Activated CD8-positive, alpha-beta T cell treated with anti-CD3 and anti-CD28 coated beads for 36 hours (primary cell): ENCODE measurements around the gene TGFB2. TPM values are rescaled to one million over a fixed set of nuclear protein-coding genes. Genes with fewer than 3 reads are reported as not detected.

Source experiments
- ATAC-seq: fragments of 200-7000 bp; cut with Tn5 transposase; one replicate; pipeline ENCODE4 v1.10.0; 2021; ENCODE audit warnings: mild to moderate bottlenecking, moderate library complexity
- CTCF ChIA-PET: fragments of 350-600 bp; sonication (Branson Sonifier 250); formaldehyde crosslinking; loops from one replicate; lab custom pipeline; 2021; ENCODE audit warnings: antibody characterized with exemption; lab: Charles Lee
- POLR2A ChIA-PET: fragments of 350-600 bp; sonication (Branson Sonifier 250); formaldehyde crosslinking; loops from one replicate; lab custom pipeline; 2021; ENCODE audit warnings: antibody characterized with exemption; lab: Charles Lee
- DNase-seq: peaks from one replicate; pipeline ENCODE4 v3.0.0-alpha.2; 2020
- H3K27ac Mint-ChIP-seq: one replicate; pipeline ENCODE4 v1.8.0; 2021; ENCODE audit warnings: mild to moderate bottlenecking, mixed read lengths
- H3K27me3 Mint-ChIP-seq: one replicate; pipeline ENCODE4 v1.8.0; 2021; ENCODE audit warnings: mixed read lengths
- H3K36me3 Mint-ChIP-seq: one replicate; pipeline ENCODE4 v1.8.0; 2021; ENCODE audit warnings: low read depth, mixed read lengths
- H3K4me1 Mint-ChIP-seq: one replicate; pipeline ENCODE4 v1.8.0; 2021; ENCODE audit warnings: low read depth, mixed read lengths
- H3K4me3 Mint-ChIP-seq: one replicate; pipeline ENCODE4 v1.8.0; 2021; ENCODE audit warnings: mild to moderate bottlenecking, moderate library complexity, mixed read lengths
- H3K9me3 Mint-ChIP-seq: one replicate; pipeline ENCODE4 v1.8.0; 2021; ENCODE audit warnings: mixed read lengths
- intact Hi-C: fragments of 100-400 bp; cut with micrococcal nuclease; formaldehyde crosslinking; loops from one replicate; pipeline ENCODE4 v1.10.0; 2022
- total RNA-seq, 2 experiments: library from RNA; stranded (reverse); gene quantifications; one replicate each; pipeline ENCODE4 v1.2.3, GENCODE V29; 2021
- TF ChIP-seq, protein P1 (sequence below): fragments of 200-600 bp; IDR thresholded peaks from one replicate; pipeline ENCODE4 v1.8.0; 2022; ENCODE audit warnings: antibody characterized with exemption, mild to moderate bottlenecking

Gene TGFB2
- total RNA-seq, 2 experiments from 2014 or later: not detected

GRCh38 chr1:218353656-218354055 is 8.5 kb downstream of the TGFB2 start:
- Mint-ChIP-seq H3K9me3 (no peaks in the 10 kb centered on the region), H3K27ac (no peak overlapping the region), H3K36me3 (no peaks in the 10 kb centered on the region), H3K4me3 (no peak overlapping the region), H3K4me1 (peaks cover 20% of the 10 kb centered on the region), H3K27me3 (peaks cover 14% of the 10 kb centered on the region)
- no peak for ATAC-seq
- CTCF ChIA-PET: interaction anchor here (0.9 to 1.6 kb wide), 2 partner anchors 12 to 14 kb away, joined by 3 to 5 read pairs; no protein-coding TSS in a partner anchor
- DNase-seq: no peak
- POLR2A ChIA-PET: interaction anchor here (1.0 to 1.1 kb wide), 2 partner anchors 13 to 19 kb away, joined by 3 to 4 read pairs; no protein-coding TSS in a partner anchor
- TF ChIP-seq, protein P1, sequence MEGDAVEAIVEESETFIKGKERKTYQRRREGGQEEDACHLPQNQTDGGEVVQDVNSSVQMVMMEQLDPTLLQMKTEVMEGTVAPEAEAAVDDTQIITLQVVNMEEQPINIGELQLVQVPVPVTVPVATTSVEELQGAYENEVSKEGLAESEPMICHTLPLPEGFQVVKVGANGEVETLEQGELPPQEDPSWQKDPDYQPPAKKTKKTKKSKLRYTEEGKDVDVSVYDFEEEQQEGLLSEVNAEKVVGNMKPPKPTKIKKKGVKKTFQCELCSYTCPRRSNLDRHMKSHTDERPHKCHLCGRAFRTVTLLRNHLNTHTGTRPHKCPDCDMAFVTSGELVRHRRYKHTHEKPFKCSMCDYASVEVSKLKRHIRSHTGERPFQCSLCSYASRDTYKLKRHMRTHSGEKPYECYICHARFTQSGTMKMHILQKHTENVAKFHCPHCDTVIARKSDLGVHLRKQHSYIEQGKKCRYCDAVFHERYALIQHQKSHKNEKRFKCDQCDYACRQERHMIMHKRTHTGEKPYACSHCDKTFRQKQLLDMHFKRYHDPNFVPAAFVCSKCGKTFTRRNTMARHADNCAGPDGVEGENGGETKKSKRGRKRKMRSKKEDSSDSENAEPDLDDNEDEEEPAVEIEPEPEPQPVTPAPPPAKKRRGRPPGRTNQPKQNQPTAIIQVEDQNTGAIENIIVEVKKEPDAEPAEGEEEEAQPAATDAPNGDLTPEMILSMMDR: no peak
- intact Hi-C loops: no loop called here

DNA sequence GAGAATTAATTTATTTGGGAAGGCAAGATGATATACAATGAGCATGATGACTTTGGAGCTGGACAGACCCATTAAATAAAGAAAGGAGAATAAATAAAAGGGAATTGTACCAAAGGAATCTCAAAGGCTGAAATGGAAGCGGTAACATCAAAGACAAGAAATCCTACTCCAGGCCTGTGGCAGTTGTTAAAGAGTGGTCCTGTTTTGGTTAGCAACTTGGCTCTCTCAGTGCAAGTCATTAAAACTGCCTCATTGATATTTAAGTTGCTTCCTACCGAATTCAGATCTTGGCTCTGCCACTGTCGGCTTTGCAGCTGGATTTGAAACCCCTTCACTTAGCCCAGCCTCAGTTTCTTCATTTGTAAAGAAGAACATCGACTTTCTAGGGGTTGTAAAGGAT is 10.1 kb downstream of the TGFB2 start:
- Mint-ChIP-seq H3K27ac (no peak overlapping the region), H3K27me3 (peaks cover 6% of the 10 kb centered on the region), H3K4me3 (no peak overlapping the region), H3K36me3 (no peaks in the 10 kb centered on the region), H3K4me1 (peaks cover 18% of the 10 kb centered on the region), H3K9me3 (no peaks in the 10 kb centered on the region)
- POLR2A ChIA-PET: interaction anchor here (0.8 kb wide), 1 partner anchor 9 kb away, joined by 3 read pairs; no protein-coding TSS in a partner anchor
- CTCF ChIA-PET: no interaction called here
- TF ChIP-seq, protein P1: no peak
- no peak for DNase-seq
- intact Hi-C loops: no loop called here
- ATAC-seq: no peak

DNA sequence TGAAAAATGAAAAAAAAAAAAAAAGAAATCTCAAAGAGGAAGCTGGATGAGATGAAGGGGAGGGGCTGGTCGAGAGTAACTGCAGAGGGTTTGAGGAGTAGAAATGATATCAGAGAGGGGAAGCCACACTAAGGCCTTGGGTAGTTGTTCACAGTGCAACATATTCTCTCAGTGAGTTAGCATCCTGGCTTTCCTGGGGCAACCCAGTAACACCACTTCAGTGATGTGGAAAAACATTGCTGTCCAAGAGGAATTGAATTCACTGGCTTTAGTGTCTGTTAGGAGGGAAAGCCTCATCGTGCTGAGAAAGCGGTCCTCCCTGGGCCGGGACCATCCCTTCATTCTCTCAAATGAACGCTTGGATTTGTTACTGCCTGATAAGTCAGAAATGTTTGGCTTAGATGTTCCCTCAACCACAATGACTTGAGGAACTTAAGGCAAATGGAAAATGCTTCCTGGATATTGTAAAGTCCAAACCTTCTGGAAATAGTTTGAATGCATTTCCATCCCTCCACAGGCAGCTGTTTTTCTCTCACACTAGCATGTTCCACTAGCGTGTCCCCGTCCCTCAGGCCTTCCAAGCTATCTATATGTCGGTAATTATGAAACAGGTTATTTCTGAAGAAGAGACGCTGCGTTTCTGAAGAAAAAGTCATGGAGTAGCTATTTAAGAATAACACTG is 12.2 kb downstream of the TGFB2 start:
- POLR2A ChIA-PET: no interaction called here

GRCh38 chr1:218357893-218358232 is 12.7 kb downstream of the TGFB2 start:
- intact Hi-C loops: no loop called here
- TF ChIP-seq, protein P1: no peak
- Mint-ChIP-seq H3K4me1 (no peaks in the 10 kb centered on the region), H3K4me3 (no peak overlapping the region), H3K27ac (no peak overlapping the region), H3K36me3 (no peaks in the 10 kb centered on the region), H3K9me3 (no peaks in the 10 kb centered on the region), H3K27me3 (peaks cover 3% of the 10 kb centered on the region)
- ChIA-PET POLR2A (no interaction called here), CTCF (no interaction called here)
- DNase-seq (no peak), ATAC-seq (no peak)

More for the DNA sequence above, 12.2 kb downstream of the TGFB2 start:
- no peak overlapping the region for H3K27ac Mint-ChIP-seq
- intact Hi-C loops: no loop called here
- peaks cover 3% of the 10 kb centered on the region for H3K27me3 Mint-ChIP-seq
- H3K4me1 Mint-ChIP-seq: peaks cover 3% of the 10 kb centered on the region
- ATAC-seq (no peak), DNase-seq (no peak)
- H3K9me3 Mint-ChIP-seq: no peaks in the 10 kb centered on the region
- CTCF ChIA-PET: no interaction called here
- TF ChIP-seq, protein P1: no peak
- no peaks in the 10 kb centered on the region for H3K36me3 Mint-ChIP-seq
- H3K4me3 Mint-ChIP-seq: no peak overlapping the region

- Mint-ChIP-seq H3K4me3 (no peak overlapping the region), H3K9me3 (no peaks in the 10 kb centered on the region), H3K27ac (no peak overlapping the region), H3K27me3 (peaks cover 3% of the 10 kb centered on the region), H3K36me3 (no peaks in the 10 kb centered on the region), H3K4me1 (no peaks in the 10 kb centered on the region)
- CTCF ChIA-PET: no interaction called here
- TF ChIP-seq, protein P1: no peak
- POLR2A ChIA-PET: no interaction called here
- no peak for ATAC-seq
- intact Hi-C loops: no loop called here
- DNase-seq: peak; percentile 8
These were observed 16.3 kb downstream of the TGFB2 start for GRCh38 chr1:218361298-218362065.
